ENCODE measurements around the gene KCP. TPM values are rescaled to one million over a fixed set of nuclear protein-coding genes. Genes with fewer than 3 reads are reported as not detected.
A peak's percentile ranks its signal among the peaks of the same experiment; 100 is the strongest.

KCP gene
- polyA plus RNA-seq, 1 donor, result 1.3 TPM

- no peak overlapping the region for H3K27ac ChIP-seq (ENCODE audit: low read length)
- no peak for DNase-seq
- no CpG with 5 or more reads among the region's 26 CpGs for WGBS (ENCODE audit: insufficient coverage, low lambda C conversion rate)
These were observed 25.7 kb downstream of the KCP start for GRCh38 chr7:128884561-128885369.

GRCh38 chr7:128883622-128884448 lies 26.7 kb downstream of the KCP start:
- Histone ChIP-seq H3K4me3 (ENCODE audit: low read length) (no peak overlapping the region), H3K27ac (ENCODE audit: low read length) (no peak overlapping the region)
- WGBS (ENCODE audit: insufficient coverage, low lambda C conversion rate), result no CpG with 5 or more reads among the region's 19 CpGs

More at GRCh38 chr7:128884561-128885369, 25.7 kb downstream of the KCP start:
- Histone ChIP-seq H3K27me3 (ENCODE audit: control insufficient read depth, insufficient read depth, low read length) (no peaks in the 10 kb centered on the region), H3K9me3 (ENCODE audit: control insufficient read depth, low read depth, low read length) (peaks cover 12% of the 10 kb centered on the region), H3K4me3 (ENCODE audit: low read length) (no peak overlapping the region), H3K36me3 (ENCODE audit: control insufficient read depth, insufficient read depth, low read length) (no peaks in the 10 kb centered on the region), H3K4me1 (ENCODE audit: control insufficient read depth, insufficient read depth, low read length) (peaks cover 5% of the 10 kb centered on the region)

GRCh38 chr7:128882134-128882533 lies 28.4 kb downstream of the KCP start:
- H3K9me3 ChIP-seq (ENCODE audit: control insufficient read depth, low read depth, low read length), result peaks cover 4% of the 10 kb centered on the region
- no peaks in the 10 kb centered on the region for H3K27me3 ChIP-seq (ENCODE audit: control insufficient read depth, insufficient read depth, low read length)
- no peak for DNase-seq
- H3K4me3 ChIP-seq (ENCODE audit: low read length), result no peak overlapping the region
- no CpG with 5 or more reads among the region's 8 CpGs for WGBS (ENCODE audit: insufficient coverage, low lambda C conversion rate)
- H3K27ac ChIP-seq (ENCODE audit: low read length), result no peak overlapping the region
- H3K36me3 ChIP-seq (ENCODE audit: control insufficient read depth, insufficient read depth, low read length), result no peaks in the 10 kb centered on the region
- peaks cover 7% of the 10 kb centered on the region for H3K4me1 ChIP-seq (ENCODE audit: control insufficient read depth, insufficient read depth, low read length)

More at GRCh38 chr7:128883622-128884448, 26.7 kb downstream of the KCP start:
- no peaks in the 10 kb centered on the region for H3K36me3 ChIP-seq (ENCODE audit: control insufficient read depth, insufficient read depth, low read length)
- DNase-seq, result peak; percentile 56 to 59
- no peaks in the 10 kb centered on the region for H3K27me3 ChIP-seq (ENCODE audit: control insufficient read depth, insufficient read depth, low read length)
- peaks cover 16% of the 10 kb centered on the region for H3K9me3 ChIP-seq (ENCODE audit: control insufficient read depth, low read depth, low read length)
- H3K4me1 ChIP-seq (ENCODE audit: control insufficient read depth, insufficient read depth, low read length), result peaks cover 5% of the 10 kb centered on the region

- no CpG with 5 or more reads among the region's 10 CpGs for WGBS (ENCODE audit: insufficient coverage, low lambda C conversion rate)
- H3K27me3 ChIP-seq (ENCODE audit: control insufficient read depth, insufficient read depth, low read length), result no peaks in the 10 kb centered on the region
- peaks cover 12% of the 10 kb centered on the region for H3K4me1 ChIP-seq (ENCODE audit: control insufficient read depth, insufficient read depth, low read length)
- no peak overlapping the region for H3K27ac ChIP-seq (ENCODE audit: low read length)
- no peak overlapping the region for H3K4me3 ChIP-seq (ENCODE audit: low read length)
- no peak for DNase-seq
- H3K36me3 ChIP-seq (ENCODE audit: control insufficient read depth, insufficient read depth, low read length), result no peaks in the 10 kb centered on the region
- H3K9me3 ChIP-seq (ENCODE audit: control insufficient read depth, low read depth, low read length), result peaks cover 4% of the 10 kb centered on the region
These were observed 28.9 kb downstream of the KCP start for GRCh38 chr7:128881458-128882125.

- no peak for DNase-seq
- H3K4me1 ChIP-seq (ENCODE audit: control insufficient read depth, insufficient read depth, low read length), result peaks cover 19% of the 10 kb centered on the region
- H3K27me3 ChIP-seq (ENCODE audit: control insufficient read depth, insufficient read depth, low read length), result no peaks in the 10 kb centered on the region
- H3K4me3 ChIP-seq (ENCODE audit: low read length), result no peak overlapping the region
- WGBS (ENCODE audit: insufficient coverage, low lambda C conversion rate), result no CpG with 5 or more reads among the region's 11 CpGs
- no peak overlapping the region for H3K27ac ChIP-seq (ENCODE audit: low read length)
- no peaks in the 10 kb centered on the region for H3K36me3 ChIP-seq (ENCODE audit: control insufficient read depth, insufficient read depth, low read length)
- H3K9me3 ChIP-seq (ENCODE audit: control insufficient read depth, low read depth, low read length), result peaks cover 4% of the 10 kb centered on the region
These were observed 29.6 kb downstream of the KCP start for GRCh38 chr7:128880791-128881457.

- Histone ChIP-seq H3K36me3 (ENCODE audit: control insufficient read depth, insufficient read depth, low read length) (no peaks in the 10 kb centered on the region), H3K27me3 (ENCODE audit: control insufficient read depth, insufficient read depth, low read length) (no peaks in the 10 kb centered on the region), H3K4me1 (ENCODE audit: control insufficient read depth, insufficient read depth, low read length) (peaks cover 27% of the 10 kb centered on the region), H3K4me3 (ENCODE audit: low read length) (no peak overlapping the region), H3K9me3 (ENCODE audit: control insufficient read depth, low read depth, low read length) (peaks cover 4% of the 10 kb centered on the region), H3K27ac (ENCODE audit: low read length) (no peak overlapping the region)
- WGBS (ENCODE audit: insufficient coverage, low lambda C conversion rate), result no CpG with 5 or more reads among the region's 31 CpGs
- DNase-seq, result peak; percentile 54 to 64
These were observed 30.4 kb downstream of the KCP start for GRCh38 chr7:128879939-128880746.

GRCh38 chr7:128879461-128879938 lies 31.0 kb downstream of the KCP start:
- no peaks in the 10 kb centered on the region for H3K27me3 ChIP-seq (ENCODE audit: control insufficient read depth, insufficient read depth, low read length)
- H3K4me3 ChIP-seq (ENCODE audit: low read length), result no peak overlapping the region
- WGBS (ENCODE audit: insufficient coverage, low lambda C conversion rate), result no CpG with 5 or more reads among the region's 19 CpGs
- DNase-seq, result no peak
- peaks cover 33% of the 10 kb centered on the region for H3K4me1 ChIP-seq (ENCODE audit: control insufficient read depth, insufficient read depth, low read length)
- no peak overlapping the region for H3K27ac ChIP-seq (ENCODE audit: low read length)
- H3K36me3 ChIP-seq (ENCODE audit: control insufficient read depth, insufficient read depth, low read length), result no peaks in the 10 kb centered on the region
- H3K9me3 ChIP-seq (ENCODE audit: control insufficient read depth, low read depth, low read length), result peaks cover 4% of the 10 kb centered on the region

GRCh38 chr7:128878226-128879105 lies 32.0 kb downstream of the KCP start:
- no peak for DNase-seq
- H3K27me3 ChIP-seq (ENCODE audit: control insufficient read depth, insufficient read depth, low read length), result no peaks in the 10 kb centered on the region
- H3K4me3 ChIP-seq (ENCODE audit: low read length), result no peak overlapping the region
- peaks cover 37% of the 10 kb centered on the region for H3K4me1 ChIP-seq (ENCODE audit: control insufficient read depth, insufficient read depth, low read length)
- no peak overlapping the region for H3K27ac ChIP-seq (ENCODE audit: low read length)
- H3K36me3 ChIP-seq (ENCODE audit: control insufficient read depth, insufficient read depth, low read length), result no peaks in the 10 kb centered on the region
- H3K9me3 ChIP-seq (ENCODE audit: control insufficient read depth, low read depth, low read length), result peaks cover 4% of the 10 kb centered on the region
- no CpG with 5 or more reads among the region's 14 CpGs for WGBS (ENCODE audit: insufficient coverage, low lambda C conversion rate)

- no peak for DNase-seq
- no peak overlapping the region for H3K27ac ChIP-seq (ENCODE audit: low read length)
- H3K4me3 ChIP-seq (ENCODE audit: low read length), result no peak overlapping the region
- H3K36me3 ChIP-seq (ENCODE audit: control insufficient read depth, insufficient read depth, low read length), result no peaks in the 10 kb centered on the region
- H3K9me3 ChIP-seq (ENCODE audit: control insufficient read depth, low read depth, low read length), result peaks cover 4% of the 10 kb centered on the region
- H3K4me1 ChIP-seq (ENCODE audit: control insufficient read depth, insufficient read depth, low read length), result peaks cover 44% of the 10 kb centered on the region
- H3K27me3 ChIP-seq (ENCODE audit: control insufficient read depth, insufficient read depth, low read length), result no peaks in the 10 kb centered on the region
- no CpG with 5 or more reads among the region's 4 CpGs for WGBS (ENCODE audit: insufficient coverage, low lambda C conversion rate)
These were observed 32.8 kb downstream of the KCP start for GRCh38 chr7:128877756-128878120.

All from large intestine (tissue), 3 donors.